GM20000 (cell line): Measurements from ENCODE around the gene KIRREL3.
A peak's percentile ranks its signal among the peaks of the same experiment; 100 is the strongest.

Experiments used
- DNase-seq: peaks from one replicate; pipeline ENCODE4 v3.0.0; 2012; ENCODE audit warnings: low spot score
- TF ChIP-seq, protein P1 (sequence below): IDR thresholded peaks from 2 replicates; pipeline ENCODE4 v1.5.1; 2012; ENCODE audit warnings: mild to moderate bottlenecking, control low read depth; ENCODE audit errors: extremely low read depth, missing control alignments

KIRREL3 gene

DNA sequence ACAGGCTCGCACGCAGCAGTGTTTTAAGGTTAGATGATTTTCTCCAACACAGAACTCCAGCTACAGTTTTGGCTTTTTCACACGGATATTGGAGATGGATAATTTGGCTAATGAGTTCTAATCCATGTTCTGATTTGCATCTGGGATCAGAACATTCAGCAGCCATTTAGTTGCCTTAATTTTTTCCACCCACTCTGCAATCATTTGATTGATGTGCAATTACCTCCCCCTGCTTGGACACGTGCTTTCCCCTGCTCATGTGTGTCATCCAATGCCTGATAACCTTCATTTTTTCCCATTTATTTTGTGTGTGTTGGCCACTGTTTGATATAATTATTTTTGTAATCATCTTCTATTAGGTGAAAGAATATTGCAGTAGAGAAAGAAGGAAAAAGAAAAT, 387.3 kb downstream of the KIRREL3 start:
- DNase-seq, result no peak
- TF ChIP-seq, protein P1, sequence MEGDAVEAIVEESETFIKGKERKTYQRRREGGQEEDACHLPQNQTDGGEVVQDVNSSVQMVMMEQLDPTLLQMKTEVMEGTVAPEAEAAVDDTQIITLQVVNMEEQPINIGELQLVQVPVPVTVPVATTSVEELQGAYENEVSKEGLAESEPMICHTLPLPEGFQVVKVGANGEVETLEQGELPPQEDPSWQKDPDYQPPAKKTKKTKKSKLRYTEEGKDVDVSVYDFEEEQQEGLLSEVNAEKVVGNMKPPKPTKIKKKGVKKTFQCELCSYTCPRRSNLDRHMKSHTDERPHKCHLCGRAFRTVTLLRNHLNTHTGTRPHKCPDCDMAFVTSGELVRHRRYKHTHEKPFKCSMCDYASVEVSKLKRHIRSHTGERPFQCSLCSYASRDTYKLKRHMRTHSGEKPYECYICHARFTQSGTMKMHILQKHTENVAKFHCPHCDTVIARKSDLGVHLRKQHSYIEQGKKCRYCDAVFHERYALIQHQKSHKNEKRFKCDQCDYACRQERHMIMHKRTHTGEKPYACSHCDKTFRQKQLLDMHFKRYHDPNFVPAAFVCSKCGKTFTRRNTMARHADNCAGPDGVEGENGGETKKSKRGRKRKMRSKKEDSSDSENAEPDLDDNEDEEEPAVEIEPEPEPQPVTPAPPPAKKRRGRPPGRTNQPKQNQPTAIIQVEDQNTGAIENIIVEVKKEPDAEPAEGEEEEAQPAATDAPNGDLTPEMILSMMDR, result no peak

DNA sequence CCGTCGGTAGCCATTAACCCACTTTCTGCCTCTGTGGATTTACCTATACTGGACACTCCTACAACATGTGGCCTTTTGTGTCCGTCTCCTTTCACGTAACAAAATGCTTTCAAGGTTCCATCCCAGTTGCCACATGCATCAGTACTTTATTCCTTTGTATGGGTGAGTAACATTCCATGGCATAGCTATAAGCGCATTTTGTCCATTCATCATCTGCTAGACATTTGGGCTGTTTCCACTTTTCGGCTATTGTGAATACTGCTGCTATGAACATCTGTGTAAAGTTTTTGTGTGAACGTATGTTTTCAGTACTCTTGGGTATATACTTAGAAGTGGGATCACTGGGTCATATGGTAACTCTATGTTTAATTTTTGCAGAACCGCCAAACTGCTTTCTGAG, 387.9 kb downstream of the KIRREL3 start:
- no peak for DNase-seq
- TF ChIP-seq, protein P1, result no peak

DNA sequence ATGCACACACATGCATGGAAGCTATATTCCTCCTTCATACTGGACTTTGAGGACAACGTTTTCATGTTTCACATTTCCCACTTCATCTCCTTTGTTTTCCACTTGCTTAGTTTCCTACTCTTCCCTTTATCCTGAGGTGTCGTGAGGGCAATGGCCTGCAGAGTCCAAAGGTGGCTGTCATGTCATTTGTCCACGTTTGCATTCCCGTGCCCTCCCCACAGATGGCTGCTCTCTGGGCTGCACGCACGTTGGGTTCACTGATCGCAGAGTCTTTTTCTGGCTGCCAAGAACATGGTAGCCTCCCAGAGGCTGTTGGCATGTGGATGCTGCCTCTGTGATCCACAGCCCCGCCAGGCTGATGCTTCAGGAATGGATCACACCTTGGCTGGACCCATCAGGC, 389.1 kb downstream of the KIRREL3 start:
- TF ChIP-seq, protein P1, result no peak
- no peak for DNase-seq

DNA sequence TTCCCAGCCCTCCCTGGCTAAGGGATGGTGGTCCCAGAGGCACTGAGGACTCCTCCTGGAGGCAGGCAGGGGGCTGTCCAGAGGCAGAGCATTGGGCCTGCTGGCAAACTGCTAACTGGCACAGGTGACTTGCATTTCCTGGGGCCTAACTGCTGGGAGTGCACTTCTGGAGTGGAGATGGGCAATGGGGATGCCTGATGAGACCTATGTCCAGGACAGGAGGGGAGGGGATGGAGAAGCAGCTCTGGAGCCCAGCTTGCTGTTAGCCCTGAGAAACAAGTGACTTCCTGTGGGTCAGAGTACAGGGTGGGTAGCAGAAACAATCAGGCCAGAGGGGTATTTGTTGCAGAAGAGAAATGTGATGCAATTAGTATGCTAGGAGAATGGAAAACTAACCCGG, 391.9 kb downstream of the KIRREL3 start:
- no peak for DNase-seq
- TF ChIP-seq, protein P1, result no peak

DNA sequence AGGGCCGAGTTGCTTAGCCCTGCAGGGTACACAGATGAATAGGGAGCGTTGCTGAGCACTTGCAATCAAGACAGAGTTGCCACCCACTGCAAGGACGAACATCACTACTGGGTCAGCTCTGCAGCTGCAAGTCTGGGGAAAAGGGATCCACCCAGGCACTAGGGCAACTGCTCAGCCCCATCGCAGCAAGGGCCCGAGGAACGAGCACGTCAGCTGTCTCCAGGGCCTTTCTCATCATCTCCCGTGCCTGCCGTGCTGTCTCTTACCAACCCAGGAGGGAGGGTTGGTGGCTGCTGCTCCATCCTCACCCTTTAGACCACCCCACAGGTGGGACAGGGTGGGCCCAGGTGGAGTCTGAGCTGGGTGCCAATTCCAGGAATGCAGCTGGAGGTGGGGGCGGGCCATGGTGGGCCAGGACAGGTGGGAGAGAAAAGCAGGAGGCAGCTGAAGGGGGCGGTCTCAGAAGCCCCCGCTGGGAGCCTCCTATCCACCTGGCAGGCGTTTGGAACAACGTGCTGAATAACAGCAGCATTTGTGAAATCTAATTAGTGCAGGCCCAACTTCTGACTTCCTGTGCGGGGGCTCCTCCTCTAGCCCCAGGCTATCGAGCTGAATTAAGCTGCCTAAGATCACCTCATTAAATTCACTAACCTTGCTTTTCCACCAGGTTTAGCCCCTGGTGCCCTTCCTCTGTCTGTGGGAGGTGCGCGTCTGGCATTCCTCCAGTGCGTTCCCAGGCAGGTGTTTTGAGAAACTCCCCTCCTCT, 392.6 kb downstream of the KIRREL3 start:
- DNase-seq, result no peak

DNA sequence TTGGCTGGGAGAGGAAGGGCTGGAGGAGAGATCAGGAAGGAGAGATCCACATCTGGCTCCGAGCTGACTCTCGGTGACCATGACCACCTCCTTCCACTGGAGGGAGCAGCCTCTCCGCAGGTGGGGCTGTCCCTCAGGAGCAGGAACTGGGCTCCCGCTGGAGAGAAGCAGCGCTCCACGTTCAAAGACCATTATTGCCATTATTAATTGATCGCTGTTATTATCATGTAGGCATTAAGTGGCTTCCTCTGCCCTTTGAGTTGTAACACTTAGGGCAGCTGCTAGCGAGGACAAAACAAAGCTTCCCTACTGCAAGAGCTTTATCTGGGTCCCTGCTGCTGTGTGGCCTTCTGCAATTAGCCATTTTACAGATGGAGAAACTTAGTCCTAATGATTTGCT, 393.2 kb downstream of the KIRREL3 start:
- TF ChIP-seq, protein P1, result peak; percentile 31
- DNase-seq, result peak; percentile 52

More for the DNA sequence above, 392.6 kb downstream of the KIRREL3 start:
- TF ChIP-seq, protein P1, result no peak

DNA sequence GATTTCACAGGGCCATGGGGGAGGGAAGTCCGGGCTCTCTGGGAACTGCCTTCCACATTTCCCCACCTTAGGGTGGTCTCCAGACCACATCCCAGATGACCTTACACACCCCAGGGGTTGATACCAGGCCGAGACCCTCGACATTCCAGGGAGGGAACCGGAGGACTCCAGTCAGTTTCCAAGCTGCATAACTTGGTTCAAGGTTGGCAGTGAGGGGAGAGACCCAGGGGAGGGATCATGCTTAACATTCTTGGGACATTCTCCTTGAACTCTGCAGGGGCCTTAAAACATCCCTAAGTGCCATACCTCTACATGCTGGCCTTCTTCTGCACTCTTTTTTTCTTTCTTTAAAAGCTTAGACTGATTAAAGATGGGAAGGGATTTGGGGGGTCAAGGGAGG, 394.1 kb downstream of the KIRREL3 start:
- no peak for DNase-seq
- TF ChIP-seq, protein P1, result no peak
